ENCODE results near the gene MAGEA8.

- TF ChIP-seq CTCF (IDR thresholded peaks at IDR 0.05; ENCODE audit: low read depth, low read length, missing input control) (no peak), REST (IDR thresholded peaks at IDR 0.05) (no peak)
These were observed 27.7 kb downstream of the MAGEA8 start for GRCh38 chrX:149908727-149909126.

Data from liver (tissue), 2 donors.